HepG2 (cell line): ENCODE measurements around the gene DDC. TPM values are rescaled to one million over a fixed set of nuclear protein-coding genes. Genes with fewer than 3 reads are reported as not detected.

Source experiments
- ATAC-seq: fragments of 200-7000 bp; cut with Tn5 transposase; 3 replicates; pipeline ENCODE4 v1.9.1; 2020; ENCODE audit warnings: mild to moderate bottlenecking, moderate library complexity
- BruUV-seq: library from RNA; stranded (reverse); fragments of 400-500 nt; replicated peaks from 2 replicates; lab custom pipeline; 2021; lab: Mats Ljungman, UMichigan
- CTCF ChIA-PET: fragments of 300-600 bp; formaldehyde crosslinking; extraction: SDS; loops from one replicate; lab custom pipeline; 2021; ENCODE audit warnings: low total read pairs, inconsistent platforms, low intra/inter-chr PET ratio; lab: Yijun Ruan, JAX
- POLR2A ChIA-PET: fragments of 350-600 bp; sonication (Branson Sonifier 250); formaldehyde crosslinking; loops from one replicate; lab custom pipeline; 2020; ENCODE audit warnings: antibody characterized with exemption, inconsistent platforms; lab: Yijun Ruan, JAX
- DNase-seq: peaks from one replicate; pipeline ENCODE4 v3.0.0-alpha.2; 2015; ENCODE audit warnings: low spot score
- FAIRE-seq: peaks from 3 replicates; lab custom pipeline; 2011; peaks lifted over from hg19 to GRCh38; lab: Jason Lieb, UNC
- H2AFZ ChIP-seq: one replicate; pipeline ENCODE4 v1.6.1; 2011; ENCODE audit warnings: low read length, inconsistent platforms
- H3K27ac ChIP-seq: fragments of 300-600 bp; 3 replicates; pipeline ENCODE4 v1.8.0; 2011; ENCODE audit warnings: mixed run types, mild to moderate bottlenecking, mixed read lengths, low read length, inconsistent platforms; ENCODE audit not compliant: insufficient read depth; ENCODE audit errors: extremely low read length
- H3K27me3 ChIP-seq, 2 experiments: fragments of 200-600 bp in 1 of 2; 2 replicates in 1 of 2; 3 replicates in 1 of 2; pipeline versions ENCODE4 v1.6.0 to v1.8.0; 2011; ENCODE audit warnings: low read length in 2 of 2, mild to moderate bottlenecking in 2 of 2, moderate library complexity in 2 of 2, inconsistent platforms in 1 of 2; ENCODE audit not compliant: insufficient read depth in 2 of 2, control insufficient read depth in 1 of 2
- H3K36me3 ChIP-seq, 2 experiments: fragments of 200-600 bp in 1 of 2; replicated peaks in 1 of 2; 2 replicates in 1 of 2; 3 replicates in 1 of 2; pipeline versions ENCODE4 v1.5.1 to v1.8.0; 2011; ENCODE audit warnings: low read length in 2 of 2, inconsistent platforms in 1 of 2; ENCODE audit not compliant: insufficient read depth in 2 of 2, control insufficient read depth in 1 of 2
- H3K4me1 ChIP-seq: 2 replicates; pipeline ENCODE4 v1.5.1; 2012; ENCODE audit warnings: low read length, inconsistent platforms; ENCODE audit not compliant: insufficient read depth
- H3K4me2 ChIP-seq: 2 replicates; pipeline ENCODE4 v1.6.0; 2011; ENCODE audit warnings: low read depth, low read length, inconsistent platforms
- H3K4me3 ChIP-seq, 3 experiments: fragments of 200-600 bp in 1 of 3; sonication (generic), shearing (Covaris generic) in 1 of 3; replicated peaks in 1 of 3; 2 replicates each; pipeline ENCODE4 v1.5.1; 2011 to 2016; ENCODE audit warnings: low read length in 3 of 3, inconsistent platforms in 2 of 3, low read depth in 2 of 3, mild to moderate bottlenecking in 2 of 3, control low read depth in 1 of 3, mixed read lengths in 1 of 3; ENCODE audit not compliant: insufficient read depth in 1 of 3
- H3K79me2 ChIP-seq: one replicate; pipeline ENCODE4 v1.6.1; 2011; ENCODE audit warnings: low read length, inconsistent platforms; ENCODE audit not compliant: insufficient read depth
- H3K9ac ChIP-seq: 2 replicates; pipeline ENCODE4 v1.6.0; 2011; ENCODE audit warnings: mild to moderate bottlenecking, low read depth, low read length, inconsistent platforms; ENCODE audit not compliant: insufficient read depth
- H3K9me3 ChIP-seq: 2 replicates; pipeline ENCODE4 v1.5.1; 2012; ENCODE audit warnings: mild to moderate bottlenecking, low read length
- H4K20me1 ChIP-seq: 2 replicates; pipeline ENCODE4 v1.6.0; 2011; ENCODE audit warnings: inconsistent platforms, mild to moderate bottlenecking, low read length, moderate library complexity; ENCODE audit not compliant: insufficient read depth
- DMAP1 ChIP-seq: IDR thresholded peaks from 2 replicates; pipeline ENCODE4 v1.6.1; 2016
- FOSL1 ChIP-seq: sonication (generic); formaldehyde crosslinking; IDR thresholded peaks from 2 replicates; pipeline ENCODE4 v1.9.0; 2021; ENCODE audit warnings: missing genetic modification reagents, borderline replicate concordance
- HBP1 ChIP-seq: IDR thresholded peaks from 2 replicates; pipeline ENCODE4 v1.6.1; 2016; ENCODE audit warnings: low read depth, control low read depth
- HOXA5 ChIP-seq: sonication (generic); formaldehyde crosslinking; IDR thresholded peaks from 2 replicates; pipeline ENCODE4 v1.4.0; 2020; ENCODE audit warnings: missing genetic modification reagents
- HOXA7 ChIP-seq: sonication (generic); formaldehyde crosslinking; IDR thresholded peaks from 2 replicates; pipeline ENCODE4 v1.8.1; 2022; ENCODE audit warnings: mild to moderate bottlenecking, missing genetic modification reagents, moderate library complexity
- MZF1 ChIP-seq: sonication (generic); formaldehyde crosslinking; IDR thresholded peaks from 2 replicates; pipeline ENCODE4 v1.8.1; 2023; ENCODE audit warnings: mild to moderate bottlenecking, missing genetic modification reagents, borderline replicate concordance
- NCOA1 ChIP-seq: sonication (generic); formaldehyde crosslinking; IDR thresholded peaks from 2 replicates; pipeline ENCODE4 v1.9.0; 2021; ENCODE audit warnings: missing genetic modification reagents
- NR2F2 ChIP-seq: IDR thresholded peaks from 2 replicates; pipeline ENCODE4 v1.6.1; 2012; ENCODE audit warnings: low read depth, inconsistent platforms, borderline replicate concordance
- SETDB1 ChIP-seq: sonication (generic); formaldehyde crosslinking; IDR thresholded peaks from 2 replicates; pipeline ENCODE4 v1.5.1; 2020; ENCODE audit warnings: missing genetic modification reagents, mild to moderate bottlenecking, borderline replicate concordance
- XBP1 ChIP-seq: sonication (generic); formaldehyde crosslinking; IDR thresholded peaks from 2 replicates; pipeline ENCODE4 v1.5.0; 2020; ENCODE audit warnings: missing genetic modification reagents
- XRCC5 ChIP-seq: fragments of 200-400 bp; formaldehyde crosslinking; optimal IDR thresholded peaks from 2 replicates; pipeline ENCODE3; 2017; ENCODE audit warnings: mild to moderate bottlenecking, low read length
- ZBTB3 ChIP-seq: sonication (generic); formaldehyde crosslinking; IDR thresholded peaks from 2 replicates; pipeline ENCODE4 v1.4.0; 2020; ENCODE audit warnings: low read depth, mild to moderate bottlenecking, moderate library complexity, missing genetic modification reagents, borderline replicate concordance
- ZNF160 ChIP-seq: sonication (generic); formaldehyde crosslinking; IDR thresholded peaks from 2 replicates; pipeline ENCODE4 v1.8.0; 2022; ENCODE audit warnings: mild to moderate bottlenecking, inconsistent platforms, missing genetic modification reagents
- ZNF512B ChIP-seq: sonication (generic); formaldehyde crosslinking; IDR thresholded peaks from 2 replicates; pipeline ENCODE4 v1.5.1; 2020; ENCODE audit warnings: missing genetic modification reagents, mild to moderate bottlenecking, borderline replicate concordance
- ZNF597 ChIP-seq: sonication (generic); formaldehyde crosslinking; IDR thresholded peaks from 2 replicates; pipeline ENCODE4 v1.5.0; 2020; ENCODE audit warnings: missing genetic modification reagents
- ZNF7 ChIP-seq: IDR thresholded peaks from 2 replicates; pipeline ENCODE4 v1.6.1; 2016; ENCODE audit warnings: missing biosample characterization, missing genetic modification reagents
- ZNF788 ChIP-seq: sonication (generic); formaldehyde crosslinking; IDR thresholded peaks from 2 replicates; pipeline ENCODE4 v1.5.0; 2020; ENCODE audit warnings: mild to moderate bottlenecking, missing genetic modification reagents, borderline replicate concordance
- WGBS: methylation state at CpG from one replicate; pipeline ENCODE4 v1.1.6; 2017; ENCODE audit warnings: low lambda C conversion rate; 5-methylcytosine and 5-hydroxymethylcytosine counted together
- in situ Hi-C: cut with HindIII; loops from 2 replicates; pipeline ENCODE4 v1.10.0; 2017; ENCODE audit warnings: low pct_unique_long_range_greater_than_20kb; ENCODE audit not compliant: extremely low pct_ligation_motif_present
- intact Hi-C: fragments of 100-400 bp; cut with micrococcal nuclease; formaldehyde crosslinking; loops from one replicate; pipeline ENCODE4 v1.10.0; 2022; ENCODE audit not compliant: unreplicated experiment
- polyA plus RNA-seq, 8 experiments: library from polyadenylated mRNA; depleted of rRNA in 3 of 8; stranded (reverse) in 7 of 8; unstranded in 1 of 8; fragments of >200 nt; fragmentation: Illumina TruSeq in 4 of 8; extraction: Trizol in 4 of 8; gene quantifications; 2 replicates each; pipeline versions ENCODE4 v1.2.1 to v1.2.3, GENCODE V29; 2011 to 2016; ENCODE audit warnings: low read depth in 4 of 8, missing spikeins in 1 of 8, mixed read lengths in 1 of 8; ENCODE audit not compliant: insufficient read depth in 1 of 8
- total RNA-seq, 5 experiments: library from RNA; depleted of rRNA; stranded (reverse); fragments of >200 nt; fragmentation: Illumina TruSeq; extraction: Trizol; gene quantifications; 2 replicates each; pipeline ENCODE4 v1.2.3, GENCODE V29; 2016; ENCODE audit warnings: low read depth in 1 of 5
- TF ChIP-seq, protein P1 (sequence below): sonication (generic); formaldehyde crosslinking; IDR thresholded peaks from 2 replicates; pipeline ENCODE4 v1.4.0; 2020; ENCODE audit warnings: missing genetic modification reagents

DDC gene
- total and polyA plus RNA-seq, 2 of the 13 experiments (the other 11 are each of a cell fraction or from before 2014, with no cell fraction given) = 11.7 to 93.3 TPM

DNA sequence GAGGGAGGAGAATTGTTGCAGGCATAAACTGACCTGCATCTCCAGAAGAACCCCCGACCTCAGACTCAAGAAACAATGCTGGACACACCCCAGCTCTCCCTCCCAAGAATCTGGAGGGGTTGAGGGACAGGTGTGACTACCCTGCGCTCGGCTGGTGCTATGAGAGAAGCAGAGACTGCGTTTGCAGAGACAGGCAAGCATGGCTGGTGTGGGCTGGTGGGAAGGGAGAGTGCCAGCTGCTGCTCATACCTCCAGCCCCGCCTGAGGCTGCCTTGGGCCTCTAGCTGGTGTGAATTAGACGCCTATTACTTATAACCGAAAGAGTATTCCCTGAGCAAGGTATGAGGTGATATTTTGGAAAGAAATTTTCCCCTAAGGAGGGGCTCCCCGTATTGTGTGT lies 48.3 kb upstream of the DDC start:
- Histone ChIP-seq H3K4me2 (no peak overlapping the region), H3K9me3 (no peaks in the 10 kb centered on the region), H4K20me1 (no peaks in the 10 kb centered on the region), H3K4me1 (peaks cover 29% of the 10 kb centered on the region), H3K79me2 (no peaks in the 10 kb centered on the region), H3K9ac (no peak overlapping the region), H3K36me3 (no peaks in the 10 kb centered on the region; a peak in 1 of 5 replicates), H3K27ac (no peak overlapping the region), H3K27me3 (no peaks in the 10 kb centered on the region), H2AFZ (no peak overlapping the region), H3K4me3 (no peak overlapping the region)
- DNase-seq = no peak
- no peak for ATAC-seq
- 97% methylated on average over 6 of the region's 8 CpGs for WGBS
- intact Hi-C loops (no loop called here), in situ Hi-C loops (no loop called here)
- CTCF ChIA-PET = no interaction called here
- POLR2A ChIA-PET = no interaction called here
- no peak for FAIRE-seq
- no TSS peak for BruUV-seq
- TF ChIP-seq FOSL1 (CRISPR knock-in tag) (no peak), ZNF7 (no peak), NR2F2 (no peak), XBP1 (no peak), NCOA1 (CRISPR knock-in tag) (no peak), HOXA5 (CRISPR knock-in tag) (no peak), XRCC5 (no peak), HOXA7 (CRISPR knock-in tag) (no peak), ZNF788 (CRISPR knock-in tag) (no peak), SETDB1 (CRISPR knock-in tag) (no peak), ZBTB3 (CRISPR knock-in tag) (no peak), HBP1 (CRISPR knock-in tag) (no peak), MZF1 (CRISPR knock-in tag) (no peak), DMAP1 (CRISPR knock-in tag) (no peak), ZNF512B (CRISPR knock-in tag) (no peak), ZNF160 (no peak), ZNF597 (CRISPR knock-in tag) (no peak)
- TF ChIP-seq, protein P1, sequence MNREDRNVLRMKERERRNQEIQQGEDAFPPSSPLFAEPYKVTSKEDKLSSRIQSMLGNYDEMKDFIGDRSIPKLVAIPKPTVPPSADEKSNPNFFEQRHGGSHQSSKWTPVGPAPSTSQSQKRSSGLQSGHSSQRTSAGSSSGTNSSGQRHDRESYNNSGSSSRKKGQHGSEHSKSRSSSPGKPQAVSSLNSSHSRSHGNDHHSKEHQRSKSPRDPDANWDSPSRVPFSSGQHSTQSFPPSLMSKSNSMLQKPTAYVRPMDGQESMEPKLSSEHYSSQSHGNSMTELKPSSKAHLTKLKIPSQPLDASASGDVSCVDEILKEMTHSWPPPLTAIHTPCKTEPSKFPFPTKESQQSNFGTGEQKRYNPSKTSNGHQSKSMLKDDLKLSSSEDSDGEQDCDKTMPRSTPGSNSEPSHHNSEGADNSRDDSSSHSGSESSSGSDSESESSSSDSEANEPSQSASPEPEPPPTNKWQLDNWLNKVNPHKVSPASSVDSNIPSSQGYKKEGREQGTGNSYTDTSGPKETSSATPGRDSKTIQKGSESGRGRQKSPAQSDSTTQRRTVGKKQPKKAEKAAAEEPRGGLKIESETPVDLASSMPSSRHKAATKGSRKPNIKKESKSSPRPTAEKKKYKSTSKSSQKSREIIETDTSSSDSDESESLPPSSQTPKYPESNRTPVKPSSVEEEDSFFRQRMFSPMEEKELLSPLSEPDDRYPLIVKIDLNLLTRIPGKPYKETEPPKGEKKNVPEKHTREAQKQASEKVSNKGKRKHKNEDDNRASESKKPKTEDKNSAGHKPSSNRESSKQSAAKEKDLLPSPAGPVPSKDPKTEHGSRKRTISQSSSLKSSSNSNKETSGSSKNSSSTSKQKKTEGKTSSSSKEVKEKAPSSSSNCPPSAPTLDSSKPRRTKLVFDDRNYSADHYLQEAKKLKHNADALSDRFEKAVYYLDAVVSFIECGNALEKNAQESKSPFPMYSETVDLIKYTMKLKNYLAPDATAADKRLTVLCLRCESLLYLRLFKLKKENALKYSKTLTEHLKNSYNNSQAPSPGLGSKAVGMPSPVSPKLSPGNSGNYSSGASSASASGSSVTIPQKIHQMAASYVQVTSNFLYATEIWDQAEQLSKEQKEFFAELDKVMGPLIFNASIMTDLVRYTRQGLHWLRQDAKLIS (CRISPR knock-in tag) = no peak
